Measurements from ENCODE around the gene PHIP.

PHIP gene

GRCh38 chr6:79066828-79067227 lies 11.2 kb downstream of the PHIP start:
- Histone ChIP-seq H3K9me3 (ENCODE audit: control insufficient read depth, low read depth, low read length) (no peaks in the 10 kb centered on the region), H3K4me1 (ENCODE audit: control insufficient read depth, low read depth, low read length) (no peaks in the 10 kb centered on the region), H3K4me3 (ENCODE audit: low read length) (no peak overlapping the region), H3K36me3 (ENCODE audit: control insufficient read depth, low read depth, low read length) (peaks cover 10% of the 10 kb centered on the region), H3K9ac (ENCODE audit: low read length) (no peak overlapping the region), H3K27ac (ENCODE audit: low read length) (no peak overlapping the region), H3K27me3 (ENCODE audit: control insufficient read depth, insufficient read depth, low read length) (no peaks in the 10 kb centered on the region)

GRCh38 chr6:79066330-79066729 lies 11.7 kb downstream of the PHIP start:
- H3K27me3 ChIP-seq (ENCODE audit: control insufficient read depth, insufficient read depth, low read length), result no peaks in the 10 kb centered on the region
- no peaks in the 10 kb centered on the region for H3K4me1 ChIP-seq (ENCODE audit: control insufficient read depth, low read depth, low read length)
- H3K27ac ChIP-seq (ENCODE audit: low read length), result no peak overlapping the region
- no peaks in the 10 kb centered on the region for H3K9me3 ChIP-seq (ENCODE audit: control insufficient read depth, low read depth, low read length)
- no peak overlapping the region for H3K4me3 ChIP-seq (ENCODE audit: low read length)
- H3K36me3 ChIP-seq (ENCODE audit: control insufficient read depth, low read depth, low read length), result peaks cover 13% of the 10 kb centered on the region
- H3K9ac ChIP-seq (ENCODE audit: low read length), result no peak overlapping the region

- Histone ChIP-seq H3K4me3 (ENCODE audit: low read length) (no peak overlapping the region), H3K36me3 (ENCODE audit: control insufficient read depth, low read depth, low read length) (peaks cover 15% of the 10 kb centered on the region), H3K27me3 (ENCODE audit: control insufficient read depth, insufficient read depth, low read length) (no peaks in the 10 kb centered on the region), H3K9me3 (ENCODE audit: control insufficient read depth, low read depth, low read length) (no peaks in the 10 kb centered on the region), H3K4me1 (ENCODE audit: control insufficient read depth, low read depth, low read length) (no peaks in the 10 kb centered on the region), H3K27ac (ENCODE audit: low read length) (no peak overlapping the region), H3K9ac (ENCODE audit: low read length) (no peak overlapping the region)
These were observed 12.8 kb downstream of the PHIP start for GRCh38 chr6:79065232-79065631.

GRCh38 chr6:79064635-79065034 lies 13.4 kb downstream of the PHIP start:
- H3K27me3 ChIP-seq (ENCODE audit: control insufficient read depth, insufficient read depth, low read length), result no peaks in the 10 kb centered on the region
- H3K9ac ChIP-seq (ENCODE audit: low read length), result no peak overlapping the region
- no peaks in the 10 kb centered on the region for H3K9me3 ChIP-seq (ENCODE audit: control insufficient read depth, low read depth, low read length)
- H3K27ac ChIP-seq (ENCODE audit: low read length), result no peak overlapping the region
- no peaks in the 10 kb centered on the region for H3K4me1 ChIP-seq (ENCODE audit: control insufficient read depth, low read depth, low read length)
- H3K4me3 ChIP-seq (ENCODE audit: low read length), result no peak overlapping the region
- peaks cover 21% of the 10 kb centered on the region for H3K36me3 ChIP-seq (ENCODE audit: control insufficient read depth, low read depth, low read length)

GRCh38 chr6:79062708-79063107 lies 15.3 kb downstream of the PHIP start:
- Histone ChIP-seq H3K36me3 (ENCODE audit: control insufficient read depth, low read depth, low read length) (peaks cover 38% of the 10 kb centered on the region), H3K9me3 (ENCODE audit: control insufficient read depth, low read depth, low read length) (no peaks in the 10 kb centered on the region), H3K27ac (ENCODE audit: low read length) (no peak overlapping the region), H3K27me3 (ENCODE audit: control insufficient read depth, insufficient read depth, low read length) (no peaks in the 10 kb centered on the region), H3K9ac (ENCODE audit: low read length) (no peak overlapping the region), H3K4me3 (ENCODE audit: low read length) (no peak overlapping the region), H3K4me1 (ENCODE audit: control insufficient read depth, low read depth, low read length) (no peaks in the 10 kb centered on the region)

- Histone ChIP-seq H3K4me3 (ENCODE audit: low read length) (no peak overlapping the region), H3K27me3 (ENCODE audit: control insufficient read depth, insufficient read depth, low read length) (no peaks in the 10 kb centered on the region), H3K4me1 (ENCODE audit: control insufficient read depth, low read depth, low read length) (peaks cover 7% of the 10 kb centered on the region), H3K36me3 (ENCODE audit: control insufficient read depth, low read depth, low read length) (peaks cover 82% of the 10 kb centered on the region), H3K27ac (ENCODE audit: low read length) (no peak overlapping the region), H3K9ac (ENCODE audit: low read length) (no peak overlapping the region), H3K9me3 (ENCODE audit: control insufficient read depth, low read depth, low read length) (no peaks in the 10 kb centered on the region)
These were observed 20.3 kb downstream of the PHIP start for GRCh38 chr6:79057746-79058145.

GRCh38 chr6:79056226-79056625 lies 21.8 kb downstream of the PHIP start:
- peaks cover 86% of the 10 kb centered on the region for H3K36me3 ChIP-seq (ENCODE audit: control insufficient read depth, low read depth, low read length)

GRCh38 chr6:79048611-79049010 lies 29.4 kb downstream of the PHIP start:
- H3K9me3 ChIP-seq (ENCODE audit: control insufficient read depth, low read depth, low read length), result no peaks in the 10 kb centered on the region
- no peaks in the 10 kb centered on the region for H3K27me3 ChIP-seq (ENCODE audit: control insufficient read depth, insufficient read depth, low read length)
- H3K9ac ChIP-seq (ENCODE audit: low read length), result no peak overlapping the region

More at GRCh38 chr6:79056226-79056625, 21.8 kb downstream of the PHIP start:
- H3K4me1 ChIP-seq (ENCODE audit: control insufficient read depth, low read depth, low read length), result peaks cover 7% of the 10 kb centered on the region
- no peaks in the 10 kb centered on the region for H3K27me3 ChIP-seq (ENCODE audit: control insufficient read depth, insufficient read depth, low read length)
- no peak overlapping the region for H3K9ac ChIP-seq (ENCODE audit: low read length)
- H3K27ac ChIP-seq (ENCODE audit: low read length), result no peak overlapping the region
- H3K4me3 ChIP-seq (ENCODE audit: low read length), result no peak overlapping the region
- H3K9me3 ChIP-seq (ENCODE audit: control insufficient read depth, low read depth, low read length), result no peaks in the 10 kb centered on the region

GRCh38 chr6:79047072-79047471 lies 31.0 kb downstream of the PHIP start:
- no peaks in the 10 kb centered on the region for H3K27me3 ChIP-seq (ENCODE audit: control insufficient read depth, insufficient read depth, low read length)
- no peak overlapping the region for H3K4me3 ChIP-seq (ENCODE audit: low read length)
- H3K27ac ChIP-seq (ENCODE audit: low read length), result no peak overlapping the region
- H3K9me3 ChIP-seq (ENCODE audit: control insufficient read depth, low read depth, low read length), result no peaks in the 10 kb centered on the region
- H3K36me3 ChIP-seq (ENCODE audit: control insufficient read depth, low read depth, low read length), result peaks cover 32% of the 10 kb centered on the region
- H3K4me1 ChIP-seq (ENCODE audit: control insufficient read depth, low read depth, low read length), result peaks cover 16% of the 10 kb centered on the region
- no peak overlapping the region for H3K9ac ChIP-seq (ENCODE audit: low read length)

More at GRCh38 chr6:79048611-79049010, 29.4 kb downstream of the PHIP start:
- Histone ChIP-seq H3K4me1 (ENCODE audit: control insufficient read depth, low read depth, low read length) (peaks cover 16% of the 10 kb centered on the region), H3K27ac (ENCODE audit: low read length) (no peak overlapping the region), H3K4me3 (ENCODE audit: low read length) (no peak overlapping the region), H3K36me3 (ENCODE audit: control insufficient read depth, low read depth, low read length) (peaks cover 37% of the 10 kb centered on the region)

- Histone ChIP-seq H3K9ac (ENCODE audit: low read length) (no peak overlapping the region), H3K4me3 (ENCODE audit: low read length) (no peak overlapping the region), H3K27me3 (ENCODE audit: control insufficient read depth, insufficient read depth, low read length) (no peaks in the 10 kb centered on the region), H3K4me1 (ENCODE audit: control insufficient read depth, low read depth, low read length) (peaks cover 16% of the 10 kb centered on the region), H3K27ac (ENCODE audit: low read length) (no peak overlapping the region), H3K36me3 (ENCODE audit: control insufficient read depth, low read depth, low read length) (peaks cover 35% of the 10 kb centered on the region), H3K9me3 (ENCODE audit: control insufficient read depth, low read depth, low read length) (no peaks in the 10 kb centered on the region)
These were observed 32.1 kb downstream of the PHIP start for GRCh38 chr6:79045966-79046365.

GRCh38 chr6:79042799-79043126 lies 35.3 kb downstream of the PHIP start:
- Histone ChIP-seq H3K9ac (ENCODE audit: low read length) (no peak overlapping the region), H3K4me1 (ENCODE audit: control insufficient read depth, low read depth, low read length) (peaks cover 8% of the 10 kb centered on the region), H3K4me3 (ENCODE audit: low read length) (no peak overlapping the region), H3K27me3 (ENCODE audit: control insufficient read depth, insufficient read depth, low read length) (no peaks in the 10 kb centered on the region), H3K9me3 (ENCODE audit: control insufficient read depth, low read depth, low read length) (no peaks in the 10 kb centered on the region), H3K36me3 (ENCODE audit: control insufficient read depth, low read depth, low read length) (peaks cover 51% of the 10 kb centered on the region), H3K27ac (ENCODE audit: low read length) (no peak overlapping the region)

- Histone ChIP-seq H3K27me3 (ENCODE audit: control insufficient read depth, insufficient read depth, low read length) (no peaks in the 10 kb centered on the region), H3K27ac (ENCODE audit: low read length) (no peak overlapping the region), H3K36me3 (ENCODE audit: control insufficient read depth, low read depth, low read length) (peaks cover 52% of the 10 kb centered on the region), H3K4me3 (ENCODE audit: low read length) (no peak overlapping the region), H3K9ac (ENCODE audit: low read length) (no peak overlapping the region), H3K4me1 (ENCODE audit: control insufficient read depth, low read depth, low read length) (peaks cover 4% of the 10 kb centered on the region), H3K9me3 (ENCODE audit: control insufficient read depth, low read depth, low read length) (no peaks in the 10 kb centered on the region)
These were observed 35.8 kb downstream of the PHIP start for GRCh38 chr6:79042088-79042798.
